ENCODE data around the gene CASZ1.

Gene CASZ1

DNA sequence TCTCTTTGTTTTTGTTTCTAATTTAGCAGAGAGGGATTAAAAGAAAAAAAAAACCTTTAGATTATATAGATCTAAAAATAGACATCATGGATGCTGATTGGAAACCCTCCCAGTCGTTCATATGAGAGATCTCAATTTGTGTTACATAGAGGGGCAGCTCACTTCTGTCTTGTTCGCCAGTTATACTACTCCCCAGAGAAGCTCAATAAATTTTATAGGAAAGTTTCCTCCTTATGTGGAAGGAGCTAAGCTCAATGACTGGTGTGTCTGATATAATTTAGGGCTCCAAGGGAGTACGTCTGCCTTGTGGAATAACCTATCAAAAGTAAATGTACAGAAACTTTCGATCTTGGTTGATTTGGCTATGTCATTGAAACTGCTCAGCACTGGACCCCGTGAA, 204.1 kb downstream of the CASZ1 start:
- no peak for DNase-seq

DNA sequence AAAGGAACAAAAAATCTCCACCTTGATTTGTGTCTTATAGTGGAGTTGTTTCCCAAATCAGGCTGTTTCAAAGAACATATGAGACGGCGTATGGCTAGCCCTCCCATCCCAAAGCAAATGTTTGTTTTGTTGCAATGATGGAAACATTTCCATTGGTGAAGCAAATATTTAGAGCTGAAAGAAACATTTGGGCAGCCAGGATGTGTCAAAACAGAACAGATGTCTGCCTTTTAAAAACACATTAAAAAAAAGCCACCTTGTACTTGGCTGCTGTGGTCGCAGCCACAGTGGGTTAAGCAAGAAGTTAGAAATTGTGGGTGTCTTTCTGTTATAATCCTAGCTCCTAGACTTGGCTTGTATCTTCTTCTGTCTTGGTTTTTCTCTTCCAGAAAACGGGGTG, 205.4 kb downstream of the CASZ1 start:
- no peak for DNase-seq

DNA sequence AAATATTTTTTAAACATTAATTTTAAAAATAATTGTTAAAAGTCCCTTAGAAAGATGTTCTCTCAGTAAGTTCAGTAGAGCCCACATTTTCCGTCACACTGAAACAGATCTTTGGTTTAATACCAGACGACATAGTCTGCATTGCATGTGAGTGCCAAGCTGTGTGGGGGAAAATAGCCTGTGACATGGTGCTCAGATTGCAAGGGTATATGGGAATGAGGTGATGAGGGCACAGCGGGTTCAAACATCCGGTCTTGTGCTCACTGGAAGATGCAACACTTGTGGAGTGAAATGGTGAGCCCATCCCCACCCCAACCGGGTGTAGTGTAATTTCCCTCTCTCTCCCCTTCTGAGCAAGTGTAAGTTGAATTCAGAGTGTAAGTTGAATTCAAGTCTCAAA, 207.4 kb downstream of the CASZ1 start:
- DNase-seq: no peak

DNA sequence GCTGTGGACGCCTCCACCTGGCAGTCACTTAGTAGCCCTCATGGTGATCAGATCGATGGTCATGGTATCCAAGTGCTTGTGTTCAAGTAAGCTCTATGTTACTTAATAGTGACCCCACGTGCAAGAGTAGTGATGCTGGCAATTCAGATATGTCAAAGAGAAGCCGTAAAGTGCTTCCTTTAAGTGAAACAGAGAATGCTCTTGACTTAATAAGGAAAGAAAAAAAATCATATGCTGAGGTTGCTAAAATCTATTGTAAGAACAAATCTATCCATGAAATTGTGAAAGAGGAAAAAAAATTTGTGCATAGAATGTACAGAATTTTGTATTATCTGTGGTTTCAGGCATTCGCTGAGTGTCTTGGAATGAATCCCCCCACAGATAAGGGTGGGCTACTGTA, 207.8 kb downstream of the CASZ1 start:
- DNase-seq: no peak

Measured in hematopoietic multipotent progenitor cell treated with erythropoietin and hydrocortisone succinate and interleukin-3 and kit ligand, for 8 days (in vitro differentiated cells).